GM19328 (cell line): ENCODE results near the gene ERFL.

ENCODE experiments used
- ATAC-seq: cut with Tn5 transposase; IDR thresholded peaks from one replicate; pipeline ENCODE4 v1.9.1; 2021; ENCODE audit warnings: mild to moderate bottlenecking, moderate library complexity; ENCODE audit not compliant: unreplicated experiment

The ERFL gene

DNA sequence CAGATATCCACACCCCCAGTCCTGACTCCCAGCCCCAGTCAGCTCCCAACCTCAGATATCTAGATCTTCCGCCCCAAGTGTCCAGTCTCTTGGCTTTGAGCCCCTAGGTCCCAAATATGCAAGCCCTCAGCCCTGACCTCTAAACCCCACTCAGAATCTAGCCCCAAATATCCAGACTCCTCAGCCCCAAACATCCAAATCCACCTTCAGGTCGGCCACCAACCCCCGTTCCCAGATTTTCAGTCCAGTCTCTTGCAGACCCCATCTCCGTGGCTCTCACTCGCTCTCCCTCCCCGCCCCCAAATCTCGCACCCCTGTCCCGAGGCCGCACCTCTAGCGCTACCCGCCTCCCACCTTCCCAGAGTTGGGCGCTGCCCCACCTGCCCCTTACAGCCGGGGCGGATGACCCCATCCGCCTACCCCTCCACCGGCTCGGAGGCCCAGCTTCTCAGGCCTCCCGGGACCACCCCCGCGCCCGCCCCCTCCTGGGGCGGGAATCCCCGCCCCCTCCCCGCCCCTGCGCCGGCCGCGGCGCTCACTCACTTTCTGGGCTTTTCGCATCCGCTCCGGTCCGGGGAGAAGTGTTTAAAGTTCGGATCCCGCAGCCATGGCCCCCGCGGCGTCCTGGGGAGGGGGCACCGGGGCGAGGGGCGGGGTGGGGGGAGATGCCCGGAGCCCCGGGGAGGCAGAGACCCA lies 604 bp downstream of the ERFL start:
- ATAC-seq: no peak

- no peak for ATAC-seq
Measured at GRCh38 chr19:41926763-41927496, 1.3 kb downstream of the ERFL start.

DNA sequence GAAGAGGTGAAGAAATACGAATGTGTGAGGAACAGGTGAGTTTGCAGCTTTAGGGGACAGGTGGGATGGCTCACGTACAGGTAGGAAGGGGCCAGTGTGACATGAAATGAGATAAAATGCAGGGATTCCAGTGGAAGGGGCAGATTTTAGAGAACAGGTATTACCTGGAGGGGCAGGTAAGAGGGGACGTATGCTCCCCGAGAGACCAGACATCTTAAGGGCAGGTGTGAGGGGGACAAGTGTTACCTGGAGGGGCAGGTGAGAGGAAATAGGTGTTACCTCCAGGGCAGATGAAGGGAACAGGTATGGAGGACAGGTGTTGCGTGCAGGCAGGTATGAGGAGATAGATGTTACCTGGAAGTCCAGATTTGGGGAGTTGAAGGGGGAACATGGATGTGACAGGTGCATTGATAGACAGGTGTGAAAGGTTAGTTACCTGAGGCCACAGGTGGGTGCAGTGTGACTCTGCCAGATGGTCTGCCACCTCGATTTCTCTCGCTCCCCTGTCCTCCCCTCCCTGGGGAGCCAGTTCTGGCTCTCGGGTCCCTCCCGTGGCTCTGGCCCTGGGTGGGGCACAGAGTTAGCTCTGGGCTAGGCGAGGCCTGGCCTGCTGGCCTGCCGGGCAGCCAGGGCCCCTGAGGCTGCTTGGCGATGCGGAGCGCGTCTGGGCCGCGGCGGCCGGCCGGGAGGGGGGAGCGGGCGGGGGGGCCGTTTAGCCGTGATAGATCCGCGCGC lies 2.1 kb downstream of the ERFL start:
- ATAC-seq: no peak

DNA sequence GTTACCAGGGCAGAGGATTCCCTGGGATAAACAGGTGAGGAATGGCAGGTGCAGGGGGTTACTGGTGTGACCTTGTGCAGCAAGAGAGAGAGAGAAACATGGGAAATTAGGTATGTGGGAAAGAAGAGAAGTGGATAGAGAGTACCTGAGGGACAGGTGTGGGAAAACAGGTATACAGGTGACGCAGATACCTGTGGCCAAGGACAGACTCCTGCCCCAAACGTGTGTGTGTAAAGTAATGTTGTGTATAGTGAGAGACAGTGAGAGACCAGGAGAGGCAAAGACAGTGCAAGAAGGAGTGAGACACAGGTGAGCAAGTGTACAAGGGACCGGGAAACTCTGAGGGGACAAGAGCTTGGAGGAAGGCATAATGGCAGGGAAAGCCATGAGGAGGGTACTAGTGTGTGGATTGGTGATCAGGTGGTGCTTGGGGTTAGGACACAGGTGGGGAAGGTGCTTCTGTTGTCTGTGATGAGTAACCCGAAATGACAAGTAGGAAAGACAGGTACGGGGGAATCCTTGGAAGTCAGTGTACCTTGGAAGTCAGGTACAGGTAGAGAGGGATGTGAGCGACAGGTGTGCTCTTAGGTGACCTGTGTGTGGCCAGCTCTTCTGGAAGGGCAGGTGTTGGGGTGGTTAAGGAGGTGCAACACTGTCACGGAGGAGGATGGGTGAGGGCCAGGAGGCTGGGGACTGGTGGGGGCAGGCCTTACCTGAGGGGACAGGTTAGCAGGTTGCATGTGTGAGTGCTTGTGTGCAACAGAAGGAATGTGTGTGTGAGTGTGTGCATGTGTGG lies 2.8 kb downstream of the ERFL start:
- ATAC-seq: no peak

DNA sequence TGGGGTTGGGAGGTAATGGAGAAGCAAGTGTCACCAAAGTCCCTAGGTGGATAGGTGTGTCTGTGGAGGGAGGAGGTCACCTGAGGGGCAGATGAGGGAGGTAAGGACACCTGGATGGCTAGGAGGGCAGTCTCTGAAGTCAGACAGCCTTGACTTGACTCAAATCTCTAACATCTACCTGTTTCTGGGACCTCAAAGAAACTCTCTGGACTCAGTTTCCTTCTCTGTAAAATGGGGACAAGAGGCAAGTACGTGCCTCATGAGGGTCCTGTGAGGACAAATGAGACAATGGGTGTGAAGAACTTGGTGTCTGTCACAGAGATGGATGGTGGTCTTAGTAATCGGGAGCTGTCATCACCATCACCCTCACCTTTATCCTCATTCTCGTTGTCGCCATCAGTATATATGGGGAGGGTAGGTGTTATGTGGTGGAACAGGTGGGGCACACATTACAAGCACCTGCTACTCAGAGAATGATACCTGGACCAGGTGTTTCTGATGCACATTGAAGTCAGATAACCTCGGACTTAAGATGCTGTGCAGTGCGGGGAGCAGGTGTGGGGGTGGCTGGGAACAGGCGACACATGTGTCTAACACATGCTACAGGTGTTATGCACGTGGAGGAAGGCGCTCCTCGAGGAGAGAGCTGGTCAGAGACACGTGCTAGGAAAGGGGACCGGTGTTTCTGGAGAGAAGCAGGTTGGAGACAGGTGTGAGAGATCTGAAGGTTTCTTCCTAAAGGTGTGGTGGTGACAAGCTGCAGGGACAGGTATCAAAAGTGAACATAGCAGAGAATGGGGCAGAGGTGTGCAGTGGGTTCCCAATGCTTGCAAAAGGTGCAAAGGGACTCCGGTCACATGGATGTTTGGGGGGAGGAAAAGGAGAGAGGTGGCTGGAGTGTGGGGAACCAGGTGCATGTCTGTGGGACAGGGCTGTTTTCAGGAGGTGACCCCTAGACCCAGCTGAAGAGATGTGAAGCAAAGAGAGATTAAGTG lies 3.8 kb downstream of the ERFL start:
- no peak for ATAC-seq

- no peak for ATAC-seq
Measured at GRCh38 chr19:41923045-41923788, 5.0 kb downstream of the ERFL start.

GRCh38 chr19:41922585-41922984 lies 5.7 kb downstream of the ERFL start:
- no peak for ATAC-seq

DNA sequence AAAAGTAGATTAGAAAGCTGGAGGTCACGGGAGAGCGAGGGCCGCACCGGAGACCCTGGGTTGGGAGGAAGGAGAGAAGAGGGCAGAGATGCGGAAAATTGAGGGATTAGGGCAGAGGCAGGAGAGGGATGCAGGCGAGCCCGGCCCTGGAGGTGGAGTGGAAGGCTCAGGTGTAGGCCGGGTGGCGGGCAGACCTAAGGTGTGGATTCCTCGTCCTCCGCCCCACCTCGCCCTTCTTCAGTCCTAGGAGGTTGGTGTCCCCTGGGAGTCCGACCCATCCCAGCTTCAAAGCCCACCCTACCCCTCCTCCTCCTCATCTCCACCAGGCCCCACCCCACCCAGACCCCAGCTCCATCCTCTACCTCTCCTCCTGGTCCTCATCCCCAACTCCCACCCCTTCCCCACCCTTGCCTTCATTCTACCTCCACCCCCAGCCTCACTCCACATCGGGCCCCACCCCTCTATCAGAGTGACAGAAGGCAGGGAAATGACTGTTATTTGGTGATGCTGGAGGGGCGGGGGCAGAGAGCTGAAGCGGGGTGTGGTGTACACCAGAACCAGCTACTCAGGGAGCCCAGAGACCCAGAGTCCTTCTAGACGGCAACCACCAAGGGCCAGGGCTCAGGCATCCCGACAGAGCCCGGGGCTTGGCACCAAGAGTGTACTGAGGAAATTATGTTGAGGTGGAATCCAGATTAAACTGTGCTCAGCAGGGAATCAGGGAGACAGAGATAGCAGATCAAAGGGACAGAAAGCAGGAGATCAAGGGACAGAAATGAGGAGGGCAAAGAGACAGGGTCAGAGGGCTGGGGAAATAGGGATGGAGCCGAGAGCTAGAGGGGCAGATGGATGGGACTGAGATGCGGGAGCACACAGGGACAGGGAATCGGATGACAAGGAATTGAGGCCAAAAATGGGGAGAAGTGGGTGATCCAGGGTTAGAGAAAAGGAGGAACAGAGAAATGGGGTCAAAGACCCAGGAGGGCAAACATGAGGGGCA lies 6.4 kb downstream of the ERFL start:
- ATAC-seq: no peak

GRCh38 chr19:41920882-41921576 lies 7.2 kb downstream of the ERFL start:
- no peak for ATAC-seq

GRCh38 chr19:41919948-41920712 lies 8.1 kb downstream of the ERFL start:
- no peak for ATAC-seq

DNA sequence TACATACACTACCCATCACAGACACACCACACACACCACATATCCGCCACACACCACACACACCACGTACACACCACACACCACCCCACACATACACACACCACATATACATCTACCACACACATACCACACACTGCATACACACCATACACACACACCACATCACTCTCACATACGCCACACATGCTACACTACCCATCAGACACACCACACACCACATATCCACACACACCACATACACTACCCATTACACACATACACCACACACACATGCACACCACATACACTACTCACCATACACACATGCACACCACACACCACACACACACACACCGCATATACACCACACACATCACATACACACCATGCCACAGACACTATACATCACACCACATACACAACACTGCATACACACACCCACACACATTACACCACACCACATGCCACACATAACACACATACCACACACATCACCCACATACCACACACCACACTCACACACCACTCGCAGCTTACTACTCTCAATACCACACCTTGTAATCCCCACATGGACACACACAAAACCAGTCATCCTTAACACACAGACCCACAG lies 9.5 kb downstream of the ERFL start:
- no peak for ATAC-seq

DNA sequence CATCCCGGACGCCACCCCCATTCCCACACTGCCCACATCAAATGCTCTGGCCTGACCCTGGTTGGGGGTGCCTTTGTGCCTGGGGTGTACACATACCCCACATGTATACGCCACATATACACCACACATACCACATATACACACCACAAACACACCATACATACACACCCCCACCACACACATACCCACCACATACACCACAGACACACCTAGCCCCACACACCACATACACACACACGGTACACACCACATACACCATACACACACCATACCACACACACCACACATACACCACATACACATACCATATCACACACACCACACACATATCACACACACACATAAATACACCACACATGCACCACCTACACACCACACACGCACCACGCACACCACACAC lies 10.2 kb downstream of the ERFL start:
- ATAC-seq: no peak

DNA sequence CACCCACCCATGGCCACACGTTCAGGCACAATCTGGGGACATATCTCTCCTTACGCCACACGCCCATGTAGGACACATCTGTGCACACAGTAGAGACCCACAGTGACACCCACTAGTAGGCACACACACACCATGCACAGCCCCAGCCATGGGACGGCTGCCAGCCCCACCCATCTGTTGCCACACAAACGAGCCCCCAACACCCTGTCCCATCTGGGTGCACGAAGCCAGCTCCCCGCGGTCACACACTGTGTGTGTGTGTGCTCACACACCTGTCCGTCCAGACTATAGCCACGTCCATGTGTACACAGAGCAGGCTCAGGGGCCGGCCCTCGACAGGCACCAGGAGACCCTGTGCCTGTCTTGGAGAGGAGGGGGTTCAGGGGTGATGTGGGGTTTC lies 10.6 kb downstream of the ERFL start:
- ATAC-seq: no peak

DNA sequence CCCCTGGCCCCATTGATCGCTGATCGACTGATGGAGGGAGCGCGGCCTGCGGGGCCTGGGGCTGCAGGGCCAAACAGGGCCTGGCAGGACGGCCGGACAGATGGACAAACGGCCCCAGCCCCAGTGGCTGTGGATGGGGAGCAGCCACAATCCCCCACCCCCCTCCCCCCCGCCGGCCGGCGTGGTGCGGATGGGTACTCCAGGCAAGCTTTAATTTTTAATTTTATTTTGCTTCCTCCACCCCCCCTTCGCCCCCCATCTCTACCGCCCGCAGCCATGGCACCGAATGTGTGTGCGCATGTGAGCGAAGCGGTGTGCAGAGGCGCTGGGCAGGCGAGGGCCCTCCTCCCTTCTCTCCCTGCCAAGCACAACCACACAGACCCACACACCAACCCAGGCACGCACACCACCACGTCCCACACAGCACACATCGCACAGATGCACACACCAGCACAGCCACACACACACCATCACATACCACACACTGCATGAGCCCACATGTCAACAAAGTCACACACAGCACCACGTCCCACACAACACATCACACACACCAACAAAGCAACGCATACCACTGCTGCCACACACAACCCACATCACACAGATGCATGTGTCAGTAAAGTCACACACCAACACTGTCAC lies 12.4 kb downstream of the ERFL start:
- ATAC-seq: no peak

DNA sequence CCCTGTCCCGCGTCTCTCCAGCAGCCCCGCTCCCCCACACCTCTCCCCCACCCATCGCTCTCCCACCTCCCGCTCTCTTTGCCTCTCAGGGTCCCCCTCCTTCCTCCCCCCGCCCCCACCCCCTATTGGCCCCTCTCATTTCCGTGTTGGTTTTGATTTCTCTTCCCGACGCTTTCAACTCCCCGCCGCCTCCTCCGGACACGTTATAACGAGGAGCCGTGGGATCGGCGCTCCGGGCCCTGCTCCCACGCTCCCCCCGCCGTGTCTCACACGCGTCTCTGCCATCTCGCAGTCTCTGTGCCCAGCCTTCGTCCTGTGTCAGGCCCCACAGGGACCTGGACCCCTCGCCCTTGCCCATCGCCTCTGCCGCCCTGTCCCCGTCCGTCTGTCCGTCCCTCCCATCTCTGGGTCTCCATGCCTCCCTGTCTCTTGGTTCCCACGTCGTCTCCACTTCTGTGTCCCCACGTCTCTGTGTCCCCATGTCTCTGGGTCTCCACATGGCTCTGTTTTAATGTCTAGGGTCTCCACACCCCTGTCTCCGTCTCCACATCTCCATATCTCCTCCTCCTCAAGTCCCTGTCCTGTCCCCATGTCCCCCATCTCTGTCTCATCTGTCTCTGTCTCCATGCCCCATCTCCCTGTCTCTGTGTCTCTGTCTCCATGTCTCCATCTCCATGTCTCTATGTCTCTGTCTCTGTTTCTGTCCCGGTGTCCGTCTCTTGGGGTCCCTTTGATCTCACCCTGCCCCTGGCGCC lies 13.1 kb downstream of the ERFL start:
- no peak for ATAC-seq
